UCSD-AML1 (cell line): Measurements from ENCODE around the gene TRIO.
"Not testable (repeated sequence)": the region's sequence is repeated elsewhere in the genome, so short reads cannot be mapped to it uniquely, and the experiment has no call there.

Experiments used
- DNase-seq: peaks from one replicate; lab custom pipeline; 2025; ENCODE audit not compliant: unreplicated experiment; lab: John Stamatoyannopoulos, UW

Gene TRIO

GRCh38 chr5:14421851-14422250, 278.7 kb downstream of the TRIO start:
- no peak for DNase-seq

GRCh38 chr5:14424011-14424685, 281.0 kb downstream of the TRIO start:
- DNase-seq: no peak

GRCh38 chr5:14425559-14425958, 282.4 kb downstream of the TRIO start:
- no peak for DNase-seq

GRCh38 chr5:14426521-14426920, 283.4 kb downstream of the TRIO start:
- DNase-seq: no peak

GRCh38 chr5:14428302-14429081, 285.4 kb downstream of the TRIO start:
- DNase-seq: no peak

GRCh38 chr5:14429101-14430050, 286.2 kb downstream of the TRIO start:
- DNase-seq: no peak

GRCh38 chr5:14431534-14431933, 288.4 kb downstream of the TRIO start:
- no peak for DNase-seq

- DNase-seq: no peak
These were observed 289.9 kb downstream of the TRIO start for GRCh38 chr5:14432931-14433589.

- DNase-seq: no peak
These were observed 292.3 kb downstream of the TRIO start for GRCh38 chr5:14435481-14435880.

- not testable (repeated sequence) for DNase-seq
These were observed 293.0 kb downstream of the TRIO start for GRCh38 chr5:14436122-14436521.

- DNase-seq: no peak
These were observed 293.8 kb downstream of the TRIO start for GRCh38 chr5:14436801-14437542.

- no peak for DNase-seq
These were observed 295.1 kb downstream of the TRIO start for GRCh38 chr5:14438195-14438606.

GRCh38 chr5:14439087-14439871, 296.1 kb downstream of the TRIO start:
- DNase-seq: no peak

GRCh38 chr5:14440223-14440581, 297.1 kb downstream of the TRIO start:
- DNase-seq: no peak

- no peak for DNase-seq
These were observed 297.7 kb downstream of the TRIO start for GRCh38 chr5:14440582-14441431.

- no peak for DNase-seq
These were observed 298.5 kb downstream of the TRIO start for GRCh38 chr5:14441641-14442040.

- no peak for DNase-seq
These were observed 299.4 kb downstream of the TRIO start for GRCh38 chr5:14442536-14442935.

GRCh38 chr5:14443671-14444093, 300.5 kb downstream of the TRIO start:
- DNase-seq: no peak

GRCh38 chr5:14444161-14444560, 301.0 kb downstream of the TRIO start:
- DNase-seq: no peak
